ENCODE data around the gene ITPRID2. TPM values are rescaled to one million over a fixed set of nuclear protein-coding genes. Genes with fewer than 3 reads are reported as not detected.
"Not testable (repeated sequence)": the region's sequence is repeated elsewhere in the genome, so short reads cannot be mapped to it uniquely, and the experiment has no call there.

The ITPRID2 gene
- total and polyA plus RNA-seq, 2 donors (not counting 1 experiment from before 2014, with no cell fraction given) = 8.9 to 47.6 TPM

GRCh38 chr2:181955010-181955409 is 63.5 kb downstream of the ITPRID2 start:
- ChIA-PET CTCF (interaction anchor here (0.7 to 2.4 kb wide), 9 partner anchors 9 to 896 kb away, joined by 3 to 14 read pairs (median 5); no protein-coding TSS in a partner anchor), POLR2A (no interaction called here)
- no peaks in the 10 kb centered on the region for H3K27me3 ChIP-seq (replicated peaks in 1 of 4; ENCODE audit: control extremely low read depth in 1 of 4, control insufficient read depth in 3 of 4, insufficient read depth in 4 of 4, low read length in 3 of 4)
- no CpG with 5 or more reads among the region's 1 CpG for WGBS (ENCODE audit: insufficient coverage)
- no peaks in the 10 kb centered on the region for H3K9me3 Mint-ChIP-seq (ENCODE audit: insufficient read depth)
- no peak overlapping the region for H3K4me2 ChIP-seq (replicated peaks; ENCODE audit: low read depth, low read length, poor library complexity, severe bottlenecking)
- no peak overlapping the region for H2AFZ ChIP-seq (ENCODE audit: insufficient read depth, low read depth, low read length, poor library complexity, severe bottlenecking)
- no peak overlapping the region for H3K27ac Mint-ChIP-seq
- DNase-seq (no peak), ATAC-seq (ENCODE audit: low read depth) (no peak)
- peaks cover 15% of the 10 kb centered on the region for H3K27me3 Mint-ChIP-seq
- H3K4me3 Mint-ChIP-seq = no peak overlapping the region
- H3K27ac ChIP-seq (ENCODE audit: low read length in 2 of 2) = no peak overlapping the region
- no peaks in the 10 kb centered on the region for H3K79me2 ChIP-seq (ENCODE audit: control insufficient read depth, insufficient read depth, low read length)
- H3K9ac ChIP-seq (ENCODE audit: low read length) = no peak overlapping the region
- peaks cover 0 to 3% of the 10 kb centered on the region in 2 donors for H3K4me1 ChIP-seq (ENCODE audit: control insufficient read depth in 2 of 2, insufficient read depth in 2 of 2, low read length in 2 of 2)
- no peaks in the 10 kb centered on the region for H3K36me3 ChIP-seq (replicated peaks in 1 of 2; ENCODE audit: control extremely low read depth in 1 of 2, control insufficient read depth in 1 of 2, extremely low read depth in 1 of 2, insufficient read depth in 2 of 2, low read length in 1 of 2)
- peaks cover 7% of the 10 kb centered on the region for H3K4me1 Mint-ChIP-seq
- no peak overlapping the region for H3K4me3 ChIP-seq (ENCODE audit: control extremely low read depth in 1 of 5, extremely low read depth in 1 of 5, insufficient read depth in 1 of 5, low read depth in 2 of 5, low read length in 4 of 5)
- H3K9me3 ChIP-seq (ENCODE audit: control extremely low read depth in 1 of 3, control insufficient read depth in 2 of 3, insufficient read depth in 1 of 3, low read length in 2 of 3) = no peaks in the 10 kb centered on the region
- TF ChIP-seq EZH2 (IDR thresholded peaks at IDR 0.05; ENCODE audit: borderline replicate concordance, insufficient read depth, low read depth, low read length, poor library complexity, severe bottlenecking) = no peak
- intact Hi-C loops (cut with micrococcal nuclease) = no loop called here
- no peaks in the 10 kb centered on the region for H4K20me1 ChIP-seq (ENCODE audit: control insufficient read depth, insufficient read depth, low read length, poor library complexity, severe bottlenecking)

GRCh38 chr2:181955866-181956265 is 64.3 kb downstream of the ITPRID2 start:
- POLR2A ChIA-PET; H2AFZ ChIP-seq (ENCODE audit: insufficient read depth, low read depth, low read length, poor library complexity, severe bottlenecking); H3K4me2 ChIP-seq (replicated peaks; ENCODE audit: low read depth, low read length, poor library complexity, severe bottlenecking); ATAC-seq (ENCODE audit: low read depth); DNase-seq; CTCF ChIA-PET; H3K79me2 ChIP-seq (ENCODE audit: control insufficient read depth, insufficient read depth, low read length); H3K9me3 ChIP-seq (ENCODE audit: control extremely low read depth in 1 of 3, control insufficient read depth in 2 of 3, insufficient read depth in 1 of 3, low read length in 2 of 3); H3K9me3 Mint-ChIP-seq (ENCODE audit: insufficient read depth); H3K4me1 Mint-ChIP-seq; intact Hi-C loops (cut with micrococcal nuclease); H3K27ac ChIP-seq (ENCODE audit: low read length in 2 of 2); H3K36me3 ChIP-seq (replicated peaks in 1 of 2; ENCODE audit: control extremely low read depth in 1 of 2, control insufficient read depth in 1 of 2, extremely low read depth in 1 of 2, insufficient read depth in 2 of 2, low read length in 1 of 2); H3K4me1 ChIP-seq (ENCODE audit: control insufficient read depth in 2 of 2, insufficient read depth in 2 of 2, low read length in 2 of 2); H3K27ac Mint-ChIP-seq; H3K4me3 ChIP-seq (ENCODE audit: control extremely low read depth in 1 of 5, extremely low read depth in 1 of 5, insufficient read depth in 1 of 5, low read depth in 2 of 5, low read length in 4 of 5); H4K20me1 ChIP-seq (ENCODE audit: control insufficient read depth, insufficient read depth, low read length, poor library complexity, severe bottlenecking); H3K4me3 Mint-ChIP-seq; H3K9ac ChIP-seq (ENCODE audit: low read length); H3K27me3 ChIP-seq (replicated peaks in 1 of 4; ENCODE audit: control extremely low read depth in 1 of 4, control insufficient read depth in 3 of 4, insufficient read depth in 4 of 4, low read length in 3 of 4): not testable (repeated sequence)
- H3K27me3 Mint-ChIP-seq = peaks cover 15% of the 10 kb centered on the region
- WGBS (ENCODE audit: insufficient coverage) = no CpG with 5 or more reads among the region's 3 CpGs
